Stimulated activated CD8-positive, alpha-beta memory T cell treated with anti-CD3 and anti-CD28 coated beads, Interleukin-4, amount 100 ng/mL, for 48 hours (primary cell): Measurements from ENCODE around the gene STARD5.

Source experiments
- DNase-seq: peaks from one replicate; pipeline ENCODE4 v3.0.0-alpha.2; 2020

The STARD5 gene

GRCh38 chr15:81309647-81310450, 14.1 kb downstream of the STARD5 start:
- no peak for DNase-seq

- no peak for DNase-seq
These were observed 15.7 kb downstream of the STARD5 start for GRCh38 chr15:81308260-81308659.

GRCh38 chr15:81304226-81304625, 19.7 kb downstream of the STARD5 start:
- DNase-seq: no peak

- no peak for DNase-seq
These were observed 20.4 kb downstream of the STARD5 start for GRCh38 chr15:81303244-81304225.

GRCh38 chr15:81302701-81303109, 21.2 kb downstream of the STARD5 start:
- DNase-seq: no peak

GRCh38 chr15:81301815-81302399, 22.0 kb downstream of the STARD5 start:
- no peak for DNase-seq

GRCh38 chr15:81301385-81301784, 22.6 kb downstream of the STARD5 start:
- no peak for DNase-seq

GRCh38 chr15:81299630-81300273, 24.2 kb downstream of the STARD5 start:
- DNase-seq: no peak

GRCh38 chr15:81299156-81299555, 24.8 kb downstream of the STARD5 start:
- DNase-seq: no peak

- DNase-seq: no peak
These were observed 25.3 kb downstream of the STARD5 start for GRCh38 chr15:81298611-81299010.

- no peak for DNase-seq
These were observed 26.1 kb downstream of the STARD5 start for GRCh38 chr15:81297603-81298575.

- no peak for DNase-seq
These were observed 26.8 kb downstream of the STARD5 start for GRCh38 chr15:81297147-81297572.

GRCh38 chr15:81296673-81297072, 27.3 kb downstream of the STARD5 start:
- peak; percentile 77 for DNase-seq

- no peak for DNase-seq
These were observed 27.8 kb downstream of the STARD5 start for GRCh38 chr15:81296186-81296585.

GRCh38 chr15:81295486-81296121, 28.3 kb downstream of the STARD5 start:
- DNase-seq: no peak

- DNase-seq: no peak
These were observed 29.4 kb downstream of the STARD5 start for GRCh38 chr15:81294516-81294880.

- peak; percentile 78 for DNase-seq
These were observed 30.0 kb downstream of the STARD5 start for GRCh38 chr15:81293728-81294515.

GRCh38 chr15:81292523-81293001, 31.4 kb downstream of the STARD5 start:
- DNase-seq: peak; percentile 61

GRCh38 chr15:81291916-81292522, 31.9 kb downstream of the STARD5 start:
- no peak for DNase-seq

GRCh38 chr15:81289910-81290309, 34.0 kb downstream of the STARD5 start:
- no peak for DNase-seq
